Skeletal muscle satellite cell (primary cell): ENCODE results near the gene TBC1D20. TPM values are rescaled to one million over a fixed set of nuclear protein-coding genes. Genes with fewer than 3 reads are reported as not detected.
A peak's percentile ranks its signal among the peaks of the same experiment; 100 is the strongest.
"Not testable (repeated sequence)": the region's sequence is repeated elsewhere in the genome, so short reads cannot be mapped to it uniquely, and the experiment has no call there.

ENCODE experiments used
- H3K27me3 ChIP-seq: 2 replicates; pipeline ENCODE4 v1.7.0; 2013; ENCODE audit warnings: low read length; ENCODE audit not compliant: control insufficient read depth, insufficient read depth
- H3K36me3 ChIP-seq: 2 replicates; pipeline ENCODE4 v1.7.0; 2013; ENCODE audit warnings: mild to moderate bottlenecking, control low read depth, low read length; ENCODE audit not compliant: insufficient read depth
- H3K4me1 ChIP-seq: 2 replicates; pipeline ENCODE4 v1.7.0; 2013; ENCODE audit warnings: low read length; ENCODE audit not compliant: control insufficient read depth, insufficient read depth
- H3K4me2 ChIP-seq: 2 replicates; pipeline ENCODE4 v1.7.0; 2013; ENCODE audit warnings: mild to moderate bottlenecking, low read length
- H3K4me3 ChIP-seq: 2 replicates; pipeline ENCODE4 v1.7.0; 2013; ENCODE audit warnings: low read length
- H3K9ac ChIP-seq: 2 replicates; pipeline ENCODE4 v1.7.0; 2013; ENCODE audit warnings: mild to moderate bottlenecking, low read depth, low read length, moderate library complexity
- H3K9me3 ChIP-seq: replicated peaks from 2 replicates; pipeline ENCODE4 v1.7.0; 2013; ENCODE audit warnings: mild to moderate bottlenecking, control low read depth, low read length
- total RNA-seq: library from RNA; depleted of rRNA; stranded (reverse); fragments of >200 nt; gene quantifications from 2 replicates; pipeline ENCODE4 v1.2.3, GENCODE V29; 2012; rRNA removed

TBC1D20 gene, protein sequence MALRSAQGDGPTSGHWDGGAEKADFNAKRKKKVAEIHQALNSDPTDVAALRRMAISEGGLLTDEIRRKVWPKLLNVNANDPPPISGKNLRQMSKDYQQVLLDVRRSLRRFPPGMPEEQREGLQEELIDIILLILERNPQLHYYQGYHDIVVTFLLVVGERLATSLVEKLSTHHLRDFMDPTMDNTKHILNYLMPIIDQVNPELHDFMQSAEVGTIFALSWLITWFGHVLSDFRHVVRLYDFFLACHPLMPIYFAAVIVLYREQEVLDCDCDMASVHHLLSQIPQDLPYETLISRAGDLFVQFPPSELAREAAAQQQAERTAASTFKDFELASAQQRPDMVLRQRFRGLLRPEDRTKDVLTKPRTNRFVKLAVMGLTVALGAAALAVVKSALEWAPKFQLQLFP
- 30.4 and 32.1 TPM in 2 replicates for total RNA-seq

- H3K9ac ChIP-seq: peak within 1 kb of the TSS; percentile 87
- H3K36me3 ChIP-seq: no peaks in the 10 kb centered on the region
- H3K4me1 ChIP-seq: peaks cover 16% of the 10 kb centered on the region
- H3K27me3 ChIP-seq: no peaks in the 10 kb centered on the region
- H3K4me2 ChIP-seq: peak within 1 kb of the TSS; percentile 94
- H3K9me3 ChIP-seq: no peaks in the 10 kb centered on the region
- H3K4me3 ChIP-seq: peak within 1 kb of the TSS; percentile 98
Observed at GRCh38 chr20:462199-462991, at the start of gene TBC1D20. Gene TBC1D20, minus strand, starts transcription at chr20:462533. Its CDS starts 128 bp downstream, at chr20:462405.

- not testable (repeated sequence) for H3K4me3 ChIP-seq, H3K4me2 ChIP-seq, H3K27me3 ChIP-seq, H3K9ac ChIP-seq, H3K9me3 ChIP-seq
- Histone ChIP-seq H3K36me3 (peaks cover 33% of the 10 kb centered on the region), H3K4me1 (peaks cover 17% of the 10 kb centered on the region)
Observed at GRCh38 chr20:510328-511057, 48.2 kb upstream of the TBC1D20 start.

DNA sequence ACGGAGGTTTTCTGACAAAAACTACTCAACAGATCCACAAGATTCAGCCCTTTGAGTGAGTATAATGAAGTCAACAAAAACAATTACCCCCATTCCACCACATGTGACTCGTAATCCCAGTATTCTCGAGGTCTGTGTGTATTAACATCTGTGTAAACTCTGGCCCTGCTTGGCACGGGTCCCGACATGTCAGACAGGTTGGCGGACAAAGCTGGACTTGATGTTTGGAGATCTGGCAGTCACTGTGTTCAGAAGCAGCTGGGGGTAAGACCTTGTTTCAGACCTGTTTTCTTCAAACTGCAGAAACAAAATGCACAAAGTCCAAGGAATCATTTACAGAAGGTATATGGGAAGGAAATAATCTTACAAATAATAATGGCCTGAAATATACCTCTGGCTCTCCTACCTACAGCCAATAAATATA, 46.0 kb upstream of the TBC1D20 start:
- not testable (repeated sequence) for H3K4me2 ChIP-seq, H3K27me3 ChIP-seq, H3K9ac ChIP-seq, H3K9me3 ChIP-seq, H3K4me3 ChIP-seq
- H3K4me1 ChIP-seq: peaks cover 17% of the 10 kb centered on the region
- peaks cover 43% of the 10 kb centered on the region for H3K36me3 ChIP-seq

DNA sequence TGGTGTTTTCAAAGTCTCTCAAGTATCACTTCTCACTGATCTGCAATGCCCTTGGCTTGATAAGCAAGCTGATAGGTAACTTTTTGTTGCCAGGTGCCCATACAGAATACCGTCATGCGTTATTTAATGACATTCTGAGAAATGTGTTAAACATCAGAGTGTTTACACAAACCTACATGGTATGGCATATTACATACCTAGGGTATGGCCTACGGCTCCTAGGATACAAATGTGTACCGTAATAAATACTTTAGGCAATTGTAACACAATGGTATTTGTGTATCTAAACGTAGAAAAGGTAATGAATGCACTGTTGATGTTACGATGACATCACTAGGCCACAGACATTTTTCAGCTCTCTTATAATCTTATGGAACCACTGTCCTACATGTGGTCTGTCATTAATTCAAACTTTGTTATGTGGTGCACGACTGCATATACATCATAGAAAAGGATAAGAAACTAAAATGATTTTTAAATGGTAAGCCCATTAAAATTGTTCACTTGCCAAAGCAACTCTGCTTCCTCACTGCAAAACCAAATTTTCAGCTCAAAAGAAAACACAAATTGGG, 45.5 kb upstream of the TBC1D20 start:
- Histone ChIP-seq H3K27me3 (no peaks in the 10 kb centered on the region), H3K9me3 (no peaks in the 10 kb centered on the region), H3K36me3 (peaks cover 48% of the 10 kb centered on the region), H3K4me2 (no peak overlapping the region), H3K4me3 (no peak overlapping the region), H3K4me1 (peaks cover 17% of the 10 kb centered on the region), H3K9ac (no peak overlapping the region)

DNA sequence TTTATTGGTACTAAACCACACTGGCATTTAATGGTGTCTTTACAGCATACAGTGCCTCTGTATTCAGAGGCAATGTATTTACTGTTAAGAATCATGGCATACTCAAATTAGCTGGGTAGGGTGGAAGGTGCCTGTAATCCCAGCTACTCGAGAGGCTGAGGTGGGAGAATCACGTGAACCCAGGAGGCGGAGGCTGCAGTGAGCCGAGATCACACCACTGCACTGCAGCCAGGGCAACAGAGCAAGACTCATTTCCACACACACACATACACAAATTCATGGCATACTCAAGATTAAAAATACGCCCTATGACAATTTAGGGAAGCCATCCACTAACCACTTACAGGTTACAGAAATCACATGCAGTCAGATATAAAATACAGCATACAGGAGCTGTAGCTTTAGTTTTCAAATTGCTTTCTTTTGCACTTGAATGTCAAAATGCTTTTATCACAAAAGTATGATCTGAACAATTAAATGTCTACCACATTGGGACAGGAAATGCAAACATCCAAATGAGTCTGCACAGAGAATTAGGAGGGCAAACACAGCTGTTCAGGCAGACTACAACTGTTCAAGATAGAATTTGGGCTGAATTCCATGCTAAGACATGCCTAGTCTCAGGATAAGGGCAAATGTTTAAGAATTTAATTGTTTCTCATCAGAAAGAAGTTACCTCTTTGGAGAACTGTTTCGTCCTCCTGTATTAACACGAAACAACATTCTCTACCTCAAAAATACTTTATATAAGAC, 44.8 kb upstream of the TBC1D20 start:
- no peaks in the 10 kb centered on the region for H3K27me3 ChIP-seq
- no peak overlapping the region for H3K4me2 ChIP-seq
- H3K9ac ChIP-seq: no peak overlapping the region
- peaks cover 17% of the 10 kb centered on the region for H3K4me1 ChIP-seq
- H3K4me3 ChIP-seq: no peak overlapping the region
- no peaks in the 10 kb centered on the region for H3K9me3 ChIP-seq
- peaks cover 55% of the 10 kb centered on the region for H3K36me3 ChIP-seq

- H3K36me3 ChIP-seq: peaks cover 66% of the 10 kb centered on the region
- H3K9ac ChIP-seq: no peak overlapping the region
- H3K4me1 ChIP-seq: peaks cover 17% of the 10 kb centered on the region
- H3K4me2 ChIP-seq: no peak overlapping the region
- H3K9me3 ChIP-seq: no peaks in the 10 kb centered on the region
- no peak overlapping the region for H3K4me3 ChIP-seq
- H3K27me3 ChIP-seq: no peaks in the 10 kb centered on the region
Observed at GRCh38 chr20:504632-505075, 42.3 kb upstream of the TBC1D20 start.

- no peaks in the 10 kb centered on the region for H3K9me3 ChIP-seq
- no peak overlapping the region for H3K9ac ChIP-seq
- H3K4me1 ChIP-seq: peaks cover 8% of the 10 kb centered on the region
- H3K4me3 ChIP-seq: no peak overlapping the region
- peaks cover 77% of the 10 kb centered on the region for H3K36me3 ChIP-seq
- H3K4me2 ChIP-seq: no peak overlapping the region
- no peaks in the 10 kb centered on the region for H3K27me3 ChIP-seq
Observed at GRCh38 chr20:503048-503737, 40.9 kb upstream of the TBC1D20 start.

GRCh38 chr20:497979-498378, 35.6 kb upstream of the TBC1D20 start:
- Histone ChIP-seq H3K27me3 (no peaks in the 10 kb centered on the region), H3K9ac (no peak overlapping the region), H3K4me1 (no peaks in the 10 kb centered on the region), H3K9me3 (no peaks in the 10 kb centered on the region), H3K4me3 (no peak overlapping the region), H3K36me3 (peaks cover 76% of the 10 kb centered on the region), H3K4me2 (no peak overlapping the region)

GRCh38 chr20:496126-496696, 33.9 kb upstream of the TBC1D20 start:
- Histone ChIP-seq H3K4me1 (no peaks in the 10 kb centered on the region), H3K9ac (no peak overlapping the region), H3K36me3 (peaks cover 70% of the 10 kb centered on the region), H3K4me3 (no peak overlapping the region), H3K4me2 (no peak overlapping the region), H3K27me3 (no peaks in the 10 kb centered on the region), H3K9me3 (no peaks in the 10 kb centered on the region)

DNA sequence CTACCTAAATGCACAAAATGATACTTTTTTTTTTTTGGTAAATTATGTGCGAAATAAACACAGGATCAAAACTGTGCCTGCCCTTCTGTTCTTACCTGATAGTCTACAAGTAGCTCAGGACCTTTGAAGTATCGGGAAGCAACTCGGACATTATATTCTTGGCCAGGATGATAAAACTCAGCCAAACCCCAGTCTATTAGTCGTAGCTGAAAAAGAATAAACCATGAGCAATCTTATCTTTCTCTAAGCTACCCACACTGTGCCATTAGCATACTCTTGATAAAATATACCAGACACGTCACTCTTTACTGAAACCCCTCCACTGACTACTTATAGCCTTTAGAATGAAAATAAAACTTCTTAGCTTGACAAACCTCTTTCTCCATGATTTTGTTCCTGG, 29.8 kb upstream of the TBC1D20 start:
- Histone ChIP-seq H3K9me3 (no peaks in the 10 kb centered on the region), H3K9ac (no peak overlapping the region), H3K4me1 (no peaks in the 10 kb centered on the region), H3K36me3 (peaks cover 71% of the 10 kb centered on the region), H3K4me2 (no peak overlapping the region), H3K4me3 (no peak overlapping the region), H3K27me3 (no peaks in the 10 kb centered on the region)
